Neutrophil (primary cell): ENCODE data around the gene MRPL39.

Experiments used
- H3K27ac ChIP-seq: fragments of 200-600 bp; sonication (generic); 2 replicates; pipeline ENCODE4 v1.5.1; 2016; ENCODE audit warnings: mild to moderate bottlenecking, moderate library complexity
- H3K27me3 ChIP-seq: fragments of 200-600 bp; sonication (generic); 2 replicates; pipeline ENCODE4 v1.6.0; 2016; ENCODE audit warnings: mild to moderate bottlenecking
- H3K36me3 ChIP-seq: fragments of 200-600 bp; sonication (generic); 2 replicates; pipeline ENCODE4 v1.5.1; 2017
- H3K4me1 ChIP-seq, 2 experiments: fragments of 200-600 bp in 1 of 2; sonication (generic) in 1 of 2; 1 replicate in 1 of 2; 2 replicates in 1 of 2; pipeline versions ENCODE4 v1.5.1 to v1.6.1; 2013 to 2016; ENCODE audit warnings: low read depth in 1 of 2, low read length in 1 of 2, mild to moderate bottlenecking in 1 of 2, moderate library complexity in 1 of 2; ENCODE audit not compliant: control insufficient read depth in 1 of 2, insufficient read depth in 1 of 2
- H3K4me3 ChIP-seq, 2 experiments: fragments of 200-600 bp in 1 of 2; sonication (generic) in 1 of 2; 1 replicate in 1 of 2; 2 replicates in 1 of 2; pipeline ENCODE4 v1.5.1; 2013 to 2016; ENCODE audit warnings: low read depth in 1 of 2, low read length in 1 of 2, mild to moderate bottlenecking in 1 of 2, moderate library complexity in 1 of 2
- H3K9me3 ChIP-seq: fragments of 200-600 bp; sonication (generic); 2 replicates; pipeline ENCODE4 v1.5.1; 2016
- TF ChIP-seq, protein P1 (sequence below): fragments of 200-600 bp; sonication (generic); IDR thresholded peaks from 2 replicates; pipeline ENCODE4 v1.5.1; 2016; ENCODE audit warnings: antibody characterized with exemption

MRPL39 gene

DNA sequence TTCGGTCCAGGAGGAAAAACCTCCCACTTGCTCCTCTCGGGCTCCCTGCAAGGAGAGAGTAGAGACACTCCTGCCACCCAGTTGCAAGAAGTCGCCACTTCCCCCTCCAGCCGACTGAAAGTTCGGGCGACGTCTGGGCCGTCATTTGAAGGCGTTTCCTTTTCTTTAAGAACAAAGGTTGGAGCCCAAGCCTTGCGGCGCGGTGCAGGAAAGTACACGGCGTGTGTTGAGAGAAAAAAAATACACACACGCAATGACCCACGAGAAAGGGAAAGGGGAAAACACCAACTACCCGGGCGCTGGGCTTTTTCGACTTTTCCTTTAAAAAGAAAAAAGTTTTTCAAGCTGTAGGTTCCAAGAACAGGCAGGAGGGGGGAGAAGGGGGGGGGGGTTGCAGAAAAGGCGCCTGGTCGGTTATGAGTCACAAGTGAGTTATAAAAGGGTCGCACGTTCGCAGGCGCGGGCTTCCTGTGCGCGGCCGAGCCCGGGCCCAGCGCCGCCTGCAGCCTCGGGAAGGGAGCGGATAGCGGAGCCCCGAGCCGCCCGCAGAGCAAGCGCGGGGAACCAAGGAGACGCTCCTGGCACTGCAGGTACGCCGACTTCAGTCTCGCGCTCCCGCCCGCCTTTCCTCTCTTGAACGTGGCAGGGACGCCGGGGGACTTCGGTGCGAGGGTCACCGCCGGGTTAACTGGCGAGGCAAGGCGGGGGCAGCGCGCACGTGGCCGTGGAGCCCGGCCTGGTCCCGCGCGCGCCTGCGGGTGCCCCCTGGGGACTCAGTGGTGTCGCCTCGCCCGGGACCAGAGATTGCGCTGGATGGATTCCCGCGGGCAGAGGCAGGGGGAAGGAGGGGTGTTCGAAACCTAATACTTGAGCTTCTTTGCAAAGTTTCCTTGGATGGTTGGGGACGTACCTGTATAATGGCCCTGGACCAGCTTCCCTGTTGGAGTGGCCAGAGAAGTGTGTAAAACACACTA, 45.3 kb downstream of the MRPL39 start:
- H3K9me3 ChIP-seq, result no peaks in the 10 kb centered on the region
- no peaks in the 10 kb centered on the region for H3K36me3 ChIP-seq
- peaks cover 44% of the 10 kb centered on the region for H3K27me3 ChIP-seq
- H3K27ac ChIP-seq, result no peak overlapping the region
- TF ChIP-seq, protein P1, sequence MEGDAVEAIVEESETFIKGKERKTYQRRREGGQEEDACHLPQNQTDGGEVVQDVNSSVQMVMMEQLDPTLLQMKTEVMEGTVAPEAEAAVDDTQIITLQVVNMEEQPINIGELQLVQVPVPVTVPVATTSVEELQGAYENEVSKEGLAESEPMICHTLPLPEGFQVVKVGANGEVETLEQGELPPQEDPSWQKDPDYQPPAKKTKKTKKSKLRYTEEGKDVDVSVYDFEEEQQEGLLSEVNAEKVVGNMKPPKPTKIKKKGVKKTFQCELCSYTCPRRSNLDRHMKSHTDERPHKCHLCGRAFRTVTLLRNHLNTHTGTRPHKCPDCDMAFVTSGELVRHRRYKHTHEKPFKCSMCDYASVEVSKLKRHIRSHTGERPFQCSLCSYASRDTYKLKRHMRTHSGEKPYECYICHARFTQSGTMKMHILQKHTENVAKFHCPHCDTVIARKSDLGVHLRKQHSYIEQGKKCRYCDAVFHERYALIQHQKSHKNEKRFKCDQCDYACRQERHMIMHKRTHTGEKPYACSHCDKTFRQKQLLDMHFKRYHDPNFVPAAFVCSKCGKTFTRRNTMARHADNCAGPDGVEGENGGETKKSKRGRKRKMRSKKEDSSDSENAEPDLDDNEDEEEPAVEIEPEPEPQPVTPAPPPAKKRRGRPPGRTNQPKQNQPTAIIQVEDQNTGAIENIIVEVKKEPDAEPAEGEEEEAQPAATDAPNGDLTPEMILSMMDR, result no peak
- H3K4me3 ChIP-seq, result peak overlapping the region; percentile 27 to 46
- peaks cover 12 to 18% of the 10 kb centered on the region in 2 experiments for H3K4me1 ChIP-seq

DNA sequence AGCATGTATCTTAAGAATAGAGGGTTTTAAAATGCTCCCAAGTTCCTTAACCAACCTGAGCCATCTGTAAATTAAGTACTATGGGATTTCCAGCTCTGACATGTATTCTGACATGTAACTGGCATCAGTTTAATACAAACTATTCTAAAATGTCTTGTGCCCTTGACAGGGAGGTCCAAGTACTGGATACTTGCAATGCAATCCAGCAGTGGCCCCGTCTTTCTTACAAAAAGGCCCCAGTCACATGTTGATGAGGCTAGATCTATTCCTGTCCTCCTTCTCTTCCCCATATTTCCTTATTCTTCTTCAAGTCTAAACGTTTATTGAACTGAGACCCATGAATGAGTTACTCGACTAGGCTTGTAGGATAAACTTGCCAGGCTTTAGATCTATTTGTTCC, 46.4 kb downstream of the MRPL39 start:
- Histone ChIP-seq H3K36me3 (no peaks in the 10 kb centered on the region), H3K27ac (no peak overlapping the region), H3K9me3 (no peaks in the 10 kb centered on the region), H3K27me3 (peaks cover 44% of the 10 kb centered on the region), H3K4me1 (peaks cover 12 to 18% of the 10 kb centered on the region in 2 experiments), H3K4me3 (no peak overlapping the region)
- TF ChIP-seq, protein P1, result no peak

DNA sequence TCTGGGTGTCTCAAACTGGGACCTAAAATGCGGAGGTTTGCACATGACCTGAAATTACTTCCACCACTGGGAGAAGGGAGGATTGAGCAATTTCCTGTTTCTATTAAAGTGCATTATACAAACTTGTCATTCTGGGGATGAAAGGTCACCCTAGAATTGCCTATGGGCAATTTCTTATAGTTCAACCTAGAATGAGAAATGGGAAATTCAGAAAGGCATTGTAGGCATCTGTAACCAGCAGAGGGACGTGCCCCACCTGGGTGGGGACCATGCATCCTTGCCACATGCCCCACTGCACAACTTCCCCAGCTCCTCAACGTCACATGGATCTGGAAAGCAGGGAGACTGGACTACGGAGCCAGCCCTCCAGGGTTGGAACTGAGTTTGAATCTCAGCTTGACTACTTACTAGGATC, 47.0 kb downstream of the MRPL39 start:
- H3K27ac ChIP-seq, result no peak overlapping the region
- no peaks in the 10 kb centered on the region for H3K36me3 ChIP-seq
- H3K9me3 ChIP-seq, result no peaks in the 10 kb centered on the region
- peaks cover 12 to 18% of the 10 kb centered on the region in 2 experiments for H3K4me1 ChIP-seq
- H3K4me3 ChIP-seq, result no peak overlapping the region
- H3K27me3 ChIP-seq, result peaks cover 44% of the 10 kb centered on the region
- TF ChIP-seq, protein P1, result no peak

DNA sequence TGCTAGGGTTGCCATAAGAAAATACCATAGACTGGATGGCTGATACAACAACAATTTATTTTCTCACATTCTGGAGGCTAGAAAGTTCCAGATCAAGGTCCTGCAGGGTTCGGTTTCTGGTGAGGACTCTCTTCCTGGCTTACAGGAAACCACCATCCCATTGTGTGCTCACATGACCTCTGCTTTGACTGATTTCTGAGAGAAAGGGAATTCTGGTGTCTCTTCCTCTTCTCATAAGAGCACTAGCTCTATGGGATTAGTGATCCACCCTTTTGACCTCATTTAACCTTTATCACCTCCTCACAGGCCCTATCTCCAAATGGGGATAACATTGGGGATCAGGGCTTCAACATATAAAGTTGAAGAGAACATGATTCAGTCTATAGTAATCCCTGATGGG, 47.5 kb downstream of the MRPL39 start:
- Histone ChIP-seq H3K36me3 (no peaks in the 10 kb centered on the region), H3K27me3 (peaks cover 44% of the 10 kb centered on the region), H3K27ac (no peak overlapping the region), H3K4me3 (no peak overlapping the region), H3K4me1 (peaks cover 12 to 18% of the 10 kb centered on the region in 2 experiments), H3K9me3 (no peaks in the 10 kb centered on the region)
- TF ChIP-seq, protein P1, result no peak

DNA sequence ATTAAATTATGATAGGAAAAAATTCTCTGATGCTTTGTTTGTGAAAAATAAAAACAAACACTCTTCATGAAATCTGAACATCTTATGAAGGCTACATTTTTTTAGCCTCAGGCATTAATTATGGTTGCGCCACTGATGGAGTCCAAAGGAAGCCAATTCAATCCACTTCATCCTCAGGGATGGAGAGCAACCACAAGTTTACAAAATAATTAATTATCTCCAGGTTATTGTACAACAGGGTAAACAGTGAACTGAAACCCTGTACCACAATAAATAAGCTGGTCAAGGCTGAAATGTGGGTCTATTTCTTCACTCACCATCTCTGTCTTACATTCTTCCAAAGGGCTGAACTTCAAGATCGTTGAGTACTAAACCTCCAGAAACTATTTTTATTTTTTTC, 49.2 kb downstream of the MRPL39 start:
- H3K4me1 ChIP-seq, result peaks cover 12 to 18% of the 10 kb centered on the region in 2 experiments
- H3K4me3 ChIP-seq, result no peak overlapping the region
- H3K27ac ChIP-seq, result no peak overlapping the region
- peaks cover 36% of the 10 kb centered on the region for H3K27me3 ChIP-seq
- H3K36me3 ChIP-seq, result no peaks in the 10 kb centered on the region
- H3K9me3 ChIP-seq, result no peaks in the 10 kb centered on the region
- TF ChIP-seq, protein P1, result no peak
